Esophagus squamous epithelium (tissue), 5 donors: ENCODE results near the gene MYT1. TPM values are rescaled to one million over a fixed set of nuclear protein-coding genes. Genes with fewer than 3 reads are reported as not detected.
A peak's percentile ranks its signal among the peaks of the same experiment; 100 is the strongest.

ENCODE experiments used
- DNase-seq: peaks from one replicate; lab custom pipeline; 2025; lab: John Stamatoyannopoulos, UW
- H3K27ac ChIP-seq, 4 donors: fragments of 200-600 bp; sonication (generic); one replicate each; pipeline ENCODE4 v1.5.1; 2016 to 2019; ENCODE audit warnings: mild to moderate bottlenecking in 1 of 4
- H3K27me3 ChIP-seq, 4 donors: fragments of 200-600 bp; sonication (generic); 1 replicate in 3 of 4; 2 replicates in 1 of 4; pipeline versions ENCODE4 v1.5.1 to v1.6.0; 2017 to 2021; ENCODE audit warnings: antibody characterized with exemption in 1 of 4
- H3K36me3 ChIP-seq, 3 donors: fragments of 200-600 bp; sonication (generic); one replicate each; pipeline ENCODE4 v1.5.1; 2016 to 2019
- H3K4me1 ChIP-seq, 3 donors: fragments of 200-600 bp; sonication (generic); one replicate each; pipeline ENCODE4 v1.5.1; 2017 to 2019
- H3K4me3 ChIP-seq, 4 donors: fragments of 200-600 bp; sonication (generic); 1 replicate in 3 of 4; 2 replicates in 1 of 4; pipeline ENCODE4 v1.5.1; 2016 to 2019; ENCODE audit warnings: mild to moderate bottlenecking in 2 of 4, moderate library complexity in 1 of 4
- H3K9me3 ChIP-seq, 3 donors: fragments of 200-600 bp; sonication (generic); one replicate each; pipeline ENCODE4 v1.5.1; 2016 to 2019
- CTCF ChIP-seq, 6 experiments: fragments of 450-650 bp in 4 of 6; fragments of 200-600 bp in 2 of 6; sonication (generic) in 2 of 6; IDR thresholded peaks; one replicate each; pipeline ENCODE4 v1.5.1; 2016 to 2019; ENCODE audit warnings: antibody characterized with exemption in 6 of 6, mild to moderate bottlenecking in 4 of 6, moderate library complexity in 4 of 6
- POLR2A ChIP-seq, 4 donors: fragments of 450-650 bp; IDR thresholded peaks; one replicate each; pipeline ENCODE4 v1.6.1; 2017; ENCODE audit warnings: antibody characterized with exemption in 4 of 4, mild to moderate bottlenecking in 4 of 4, moderate library complexity in 3 of 4
- WGBS, 2 donors: methylation state at CpG; one replicate each; pipeline ENCODE4 v1.1.5; 2018; 5-methylcytosine and 5-hydroxymethylcytosine counted together
- intact Hi-C: fragments of 100-400 bp; cut with DNase I; formaldehyde crosslinking; loops from one replicate; pipeline ENCODE4 v1.15.0; 2022
- total RNA-seq, 4 donors: library from RNA; depleted of rRNA; stranded (reverse); fragments of >200 nt; gene quantifications; one replicate each; pipeline ENCODE4 v1.1.0, GENCODE V29; 2016
- donor health status: DM: yes; HTN: yes; CAD: no.

The MYT1 gene
- total RNA-seq, 4 donors from 2014 or later: not detected

GRCh38 chr20:64157878-64158277 lies 6.4 kb upstream of the MYT1 start:
- Histone ChIP-seq H3K4me3 (no peak overlapping the region), H3K36me3 (no peaks in the 10 kb centered on the region), H3K4me1 (peaks cover 0 to 32% (median 4%) of the 10 kb centered on the region in 3 donors), H3K27ac (peak overlapping the region in 1 of 4 donors; percentile 29), H3K27me3 (peaks cover 3 to 92% (median 8%) of the 10 kb centered on the region in 4 donors), H3K9me3 (no peaks in the 10 kb centered on the region)
- TF ChIP-seq POLR2A (IDR thresholded peaks at IDR 0.05) (no peak), CTCF (IDR thresholded peaks at IDR 0.05) (no peak)
- 33% methylated on average over 1 of the region's 1 CpG; no CpG with 5 or more reads in 1 of the 2 donors for WGBS, 2 donors
- intact Hi-C loops: no loop called here
- DNase-seq: no peak

- WGBS, 2 donors: 46 to 62% methylated on average over 7 of the region's 9 CpGs
- Histone ChIP-seq H3K4me1 (peaks cover 0 to 29% (median 4%) of the 10 kb centered on the region in 3 donors), H3K27ac (no peak overlapping the region), H3K4me3 (no peak overlapping the region), H3K27me3 (peaks cover 3 to 99% (median 9%) of the 10 kb centered on the region in 4 donors), H3K36me3 (no peaks in the 10 kb centered on the region), H3K9me3 (no peaks in the 10 kb centered on the region)
- no peak for TF ChIP-seq POLR2A (IDR thresholded peaks at IDR 0.05)
- TF ChIP-seq CTCF (IDR thresholded peaks at IDR 0.05): no peak
- intact Hi-C loops: no loop called here
- no peak for DNase-seq
Observed at GRCh38 chr20:64158346-64159285, 5.6 kb upstream of the MYT1 start.

- WGBS, 2 donors: 75 to 83% methylated on average over 3 to 5 of the region's 8 CpGs
Observed at GRCh38 chr20:64159286-64159680, 5.0 kb upstream of the MYT1 start.

GRCh38 chr20:64159711-64160110 lies 4.5 kb upstream of the MYT1 start:
- no peak for DNase-seq
- intact Hi-C loops: no loop called here
- H3K27me3 ChIP-seq: peaks cover 3 to 100% (median 9%) of the 10 kb centered on the region in 4 donors

More at GRCh38 chr20:64159286-64159680, 5.0 kb upstream of the MYT1 start:
- Histone ChIP-seq H3K27ac (no peak overlapping the region), H3K9me3 (no peaks in the 10 kb centered on the region), H3K4me1 (peaks cover 0 to 29% (median 4%) of the 10 kb centered on the region in 3 donors), H3K4me3 (no peak overlapping the region), H3K36me3 (no peaks in the 10 kb centered on the region), H3K27me3 (peaks cover 3 to 100% (median 9%) of the 10 kb centered on the region in 4 donors)
- no peak for DNase-seq
- TF ChIP-seq POLR2A (IDR thresholded peaks at IDR 0.05) (no peak), CTCF (IDR thresholded peaks at IDR 0.05) (no peak)
- intact Hi-C loops: no loop called here

More at GRCh38 chr20:64159711-64160110, 4.5 kb upstream of the MYT1 start:
- TF ChIP-seq POLR2A (IDR thresholded peaks at IDR 0.05) (no peak), CTCF (IDR thresholded peaks at IDR 0.05) (no peak)
- peaks cover 0 to 29% (median 4%) of the 10 kb centered on the region in 3 donors for H3K4me1 ChIP-seq
- no peaks in the 10 kb centered on the region for H3K36me3 ChIP-seq
- no peak overlapping the region for H3K4me3 ChIP-seq
- H3K9me3 ChIP-seq: no peaks in the 10 kb centered on the region
- no peak overlapping the region for H3K27ac ChIP-seq
- 53 to 58% methylated on average over 3 to 5 of the region's 7 CpGs for WGBS, 2 donors
